ENCODE data around the gene CYFIP2.

Gene CYFIP2

DNA sequence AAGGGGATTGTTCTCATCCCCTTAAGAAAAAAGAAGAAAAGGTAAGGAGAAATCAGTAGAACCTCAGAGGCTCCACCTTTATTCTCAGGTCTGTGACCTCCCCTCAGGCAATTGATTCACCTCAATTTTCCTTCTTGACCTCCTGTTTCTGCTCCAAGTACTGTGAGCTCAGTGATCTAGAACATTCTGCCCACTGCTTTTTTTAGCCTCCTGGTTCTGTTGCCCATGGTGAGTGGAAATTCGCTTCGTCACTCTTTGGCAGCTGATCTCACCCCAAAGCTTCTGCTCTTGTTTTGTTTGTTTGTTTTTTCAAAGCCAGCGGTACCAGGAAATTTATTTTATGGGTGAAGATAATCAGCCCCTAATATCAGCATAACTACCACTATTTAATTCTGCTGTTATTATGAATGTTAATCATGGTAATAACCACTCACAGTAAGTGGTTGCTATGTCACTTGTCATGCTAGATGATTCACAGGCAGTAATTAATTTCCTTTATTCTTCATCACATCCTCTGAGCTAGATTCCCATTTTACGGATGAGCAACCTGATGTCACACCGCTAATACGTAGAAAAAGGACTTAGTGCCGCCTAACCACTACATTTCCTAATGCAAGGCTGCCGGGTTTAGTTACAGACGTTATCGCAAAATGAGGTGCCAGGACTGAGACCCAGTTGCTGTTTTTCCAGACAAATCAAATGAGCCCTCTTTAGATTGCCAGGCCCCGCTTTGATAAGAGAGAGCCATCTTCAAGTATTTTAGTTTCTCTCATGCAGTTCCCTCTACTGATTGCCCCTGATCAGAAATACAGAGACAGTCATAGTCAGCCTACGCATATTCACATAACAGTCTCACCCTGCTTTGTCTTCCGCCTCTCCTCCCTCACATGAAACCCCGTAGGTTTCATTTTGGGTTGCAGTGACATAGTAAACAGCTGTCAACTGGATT is 78.2 kb downstream of the CYFIP2 start:
- DNase-seq (ENCODE audit: low spot score): no peak
- no peak for TF ChIP-seq CTCF (IDR thresholded peaks at IDR 0.05; ENCODE audit: extremely low read depth, missing control alignments)

- DNase-seq (ENCODE audit: low spot score): no peak
- no peak for TF ChIP-seq CTCF (IDR thresholded peaks at IDR 0.05; ENCODE audit: extremely low read depth, missing control alignments)
Observed at GRCh38 chr5:157345067-157345466, 79.1 kb downstream of the CYFIP2 start.

GRCh38 chr5:157345485-157345884 is 79.6 kb downstream of the CYFIP2 start:
- TF ChIP-seq CTCF (IDR thresholded peaks at IDR 0.05; ENCODE audit: extremely low read depth, missing control alignments): no peak
- DNase-seq (ENCODE audit: low spot score): no peak

GRCh38 chr5:157347301-157348048 is 81.6 kb downstream of the CYFIP2 start:
- no peak for DNase-seq (ENCODE audit: low spot score)
- no peak for TF ChIP-seq CTCF (IDR thresholded peaks at IDR 0.05; ENCODE audit: extremely low read depth, missing control alignments)

GRCh38 chr5:157348049-157348400 is 82.1 kb downstream of the CYFIP2 start:
- DNase-seq (ENCODE audit: low spot score): no peak
- TF ChIP-seq CTCF (IDR thresholded peaks at IDR 0.05; ENCODE audit: extremely low read depth, missing control alignments): no peak

- TF ChIP-seq CTCF (IDR thresholded peaks at IDR 0.05; ENCODE audit: extremely low read depth, missing control alignments): no peak
- peak; percentile 23 for DNase-seq (ENCODE audit: low spot score)
Observed at GRCh38 chr5:157350939-157351801, 85.2 kb downstream of the CYFIP2 start.
